GM23338 (cell line): ENCODE results near the gene BMPER. TPM values are rescaled to one million over a fixed set of nuclear protein-coding genes. Genes with fewer than 3 reads are reported as not detected.
A peak's percentile ranks its signal among the peaks of the same experiment; 100 is the strongest.

Experiments used
- ATAC-seq: fragments of 200-7000 bp; cut with Tn5 transposase; 3 replicates; pipeline ENCODE4 v1.9.1; 2020
- DNase-seq: peaks from one replicate; pipeline ENCODE4 v3.0.0-alpha.2; 2015; ENCODE audit warnings: low spot score
- H2AFZ ChIP-seq: fragments of 200-600 bp; sonication (generic); 2 replicates; pipeline ENCODE4 v1.8.0; 2016; ENCODE audit warnings: antibody characterized with exemption, mild to moderate bottlenecking, moderate library complexity
- H3F3A ChIP-seq: fragments of 200-600 bp; sonication (generic); replicated peaks from 2 replicates; pipeline ENCODE4 v1.8.0; 2017; ENCODE audit warnings: antibody characterized with exemption, mixed run types, low read depth
- H3K27ac ChIP-seq: fragments of 200-600 bp; sonication (generic); 2 replicates; pipeline ENCODE4 v1.6.1; 2016; ENCODE audit warnings: low read depth
- H3K27me3 ChIP-seq: fragments of 200-600 bp; sonication (generic); 2 replicates; pipeline ENCODE4 v1.8.0; 2016; ENCODE audit warnings: mild to moderate bottlenecking, mixed run types, moderate library complexity; ENCODE audit not compliant: insufficient read depth
- H3K36me3 ChIP-seq: fragments of 200-600 bp; sonication (generic); 2 replicates; pipeline ENCODE4 v1.8.0; 2016; ENCODE audit warnings: mild to moderate bottlenecking; ENCODE audit not compliant: insufficient read depth
- H3K4me1 ChIP-seq: fragments of 200-600 bp; sonication (generic); 2 replicates; pipeline ENCODE4 v1.8.0; 2016; ENCODE audit warnings: mild to moderate bottlenecking, moderate library complexity; ENCODE audit not compliant: insufficient read depth
- H3K4me2 ChIP-seq: fragments of 200-600 bp; sonication (generic); 2 replicates; pipeline ENCODE4 v1.7.1; 2017; ENCODE audit warnings: mixed run types
- H3K4me3 ChIP-seq: fragments of 200-600 bp; sonication (generic); 2 replicates; pipeline ENCODE4 v1.6.1; 2016; ENCODE audit warnings: mixed run types
- H3K79me2 ChIP-seq: fragments of 200-600 bp; sonication (generic); replicated peaks from 2 replicates; pipeline ENCODE4 v1.8.0; 2017; ENCODE audit warnings: mild to moderate bottlenecking; ENCODE audit not compliant: insufficient read depth
- H3K9me2 ChIP-seq: fragments of 200-600 bp; sonication (generic); 2 replicates; pipeline ENCODE4 v1.8.0; 2017; ENCODE audit not compliant: insufficient read depth
- H4K20me1 ChIP-seq: fragments of 200-600 bp; sonication (generic); replicated peaks from 2 replicates; pipeline ENCODE4 v1.8.0; 2017; ENCODE audit warnings: mild to moderate bottlenecking; ENCODE audit not compliant: insufficient read depth
- H3K27ac Mint-ChIP-seq: 2 replicates; pipeline ENCODE4 v1.8.0; 2020; ENCODE audit warnings: inconsistent platforms, mild to moderate bottlenecking, moderate library complexity, mixed read lengths
- H3K27me3 Mint-ChIP-seq: 3 replicates; pipeline ENCODE4 v1.8.0; 2022; ENCODE audit warnings: low read depth, mild to moderate bottlenecking, moderate library complexity, mixed read lengths, inconsistent platforms; ENCODE audit not compliant: insufficient read depth, poor library complexity
- H3K36me3 Mint-ChIP-seq: 3 replicates; pipeline ENCODE4 v1.8.0; 2021; ENCODE audit warnings: low read depth, mild to moderate bottlenecking, inconsistent platforms, moderate library complexity, mixed read lengths
- H3K4me1 Mint-ChIP-seq: 3 replicates; pipeline ENCODE4 v1.8.0; 2020; ENCODE audit warnings: mild to moderate bottlenecking, inconsistent platforms, mixed read lengths
- H3K4me3 Mint-ChIP-seq: 3 replicates; pipeline ENCODE4 v1.8.0; 2021; ENCODE audit warnings: moderate library complexity, mild to moderate bottlenecking, inconsistent platforms, mixed read lengths
- H3K9me3 Mint-ChIP-seq: 3 replicates; pipeline ENCODE4 v1.8.0; 2020; ENCODE audit warnings: moderate library complexity, mild to moderate bottlenecking, inconsistent platforms, mixed read lengths
- CREB1 ChIP-seq: fragments of 250-450 bp; sonication (Bioruptor Pico); IDR thresholded peaks from 2 replicates; pipeline ENCODE4 v1.5.0; 2020; ENCODE audit warnings: low read depth, mild to moderate bottlenecking, moderate library complexity
- EZH2 ChIP-seq: fragments of 200-600 bp; sonication (generic); IDR thresholded peaks from one replicate; pipeline ENCODE4 v1.8.0; 2017; ENCODE audit warnings: antibody characterized with exemption, mild to moderate bottlenecking, low read depth; ENCODE audit not compliant: unreplicated experiment
- POLR2AphosphoS5 ChIP-seq: IDR thresholded peaks from 2 replicates; pipeline ENCODE4 v1.6.1; 2016; ENCODE audit warnings: antibody characterized with exemption, low read depth
- REST ChIP-seq: IDR thresholded peaks from one replicate; pipeline ENCODE4 v1.6.1; 2018; ENCODE audit warnings: antibody characterized with exemption; ENCODE audit not compliant: unreplicated experiment
- ZNF331 ChIP-seq: fragments of 250-450 bp; sonication (Bioruptor Pico); IDR thresholded peaks from 2 replicates; pipeline ENCODE4 v1.5.0; 2020; ENCODE audit warnings: low read depth, mild to moderate bottlenecking, moderate library complexity
- polyA plus RNA-seq: library from polyadenylated mRNA; unstranded; fragments of >200 nt; fragmentation: Nextera tagmentation; extraction: Ambion mirVana; gene quantifications from 2 replicates; pipeline ENCODE4 v1.2.1, GENCODE V29; 2016
- total RNA-seq: library from RNA; depleted of rRNA; stranded (reverse); fragments of >200 nt; shearing (Covaris generic); gene quantifications from 2 replicates; pipeline ENCODE4 v1.2.3, GENCODE V29; 2014
- TF ChIP-seq, protein P1 (sequence below): fragments of 250-450 bp; sonication (Bioruptor Pico); IDR thresholded peaks from 2 replicates; pipeline ENCODE4 v1.5.0; 2020; ENCODE audit warnings: mild to moderate bottlenecking, moderate library complexity

BMPER gene
- total and polyA plus RNA-seq, 2 experiments from 2014 or later, result 0.53 to 1.4 TPM

- TF ChIP-seq, protein P1, sequence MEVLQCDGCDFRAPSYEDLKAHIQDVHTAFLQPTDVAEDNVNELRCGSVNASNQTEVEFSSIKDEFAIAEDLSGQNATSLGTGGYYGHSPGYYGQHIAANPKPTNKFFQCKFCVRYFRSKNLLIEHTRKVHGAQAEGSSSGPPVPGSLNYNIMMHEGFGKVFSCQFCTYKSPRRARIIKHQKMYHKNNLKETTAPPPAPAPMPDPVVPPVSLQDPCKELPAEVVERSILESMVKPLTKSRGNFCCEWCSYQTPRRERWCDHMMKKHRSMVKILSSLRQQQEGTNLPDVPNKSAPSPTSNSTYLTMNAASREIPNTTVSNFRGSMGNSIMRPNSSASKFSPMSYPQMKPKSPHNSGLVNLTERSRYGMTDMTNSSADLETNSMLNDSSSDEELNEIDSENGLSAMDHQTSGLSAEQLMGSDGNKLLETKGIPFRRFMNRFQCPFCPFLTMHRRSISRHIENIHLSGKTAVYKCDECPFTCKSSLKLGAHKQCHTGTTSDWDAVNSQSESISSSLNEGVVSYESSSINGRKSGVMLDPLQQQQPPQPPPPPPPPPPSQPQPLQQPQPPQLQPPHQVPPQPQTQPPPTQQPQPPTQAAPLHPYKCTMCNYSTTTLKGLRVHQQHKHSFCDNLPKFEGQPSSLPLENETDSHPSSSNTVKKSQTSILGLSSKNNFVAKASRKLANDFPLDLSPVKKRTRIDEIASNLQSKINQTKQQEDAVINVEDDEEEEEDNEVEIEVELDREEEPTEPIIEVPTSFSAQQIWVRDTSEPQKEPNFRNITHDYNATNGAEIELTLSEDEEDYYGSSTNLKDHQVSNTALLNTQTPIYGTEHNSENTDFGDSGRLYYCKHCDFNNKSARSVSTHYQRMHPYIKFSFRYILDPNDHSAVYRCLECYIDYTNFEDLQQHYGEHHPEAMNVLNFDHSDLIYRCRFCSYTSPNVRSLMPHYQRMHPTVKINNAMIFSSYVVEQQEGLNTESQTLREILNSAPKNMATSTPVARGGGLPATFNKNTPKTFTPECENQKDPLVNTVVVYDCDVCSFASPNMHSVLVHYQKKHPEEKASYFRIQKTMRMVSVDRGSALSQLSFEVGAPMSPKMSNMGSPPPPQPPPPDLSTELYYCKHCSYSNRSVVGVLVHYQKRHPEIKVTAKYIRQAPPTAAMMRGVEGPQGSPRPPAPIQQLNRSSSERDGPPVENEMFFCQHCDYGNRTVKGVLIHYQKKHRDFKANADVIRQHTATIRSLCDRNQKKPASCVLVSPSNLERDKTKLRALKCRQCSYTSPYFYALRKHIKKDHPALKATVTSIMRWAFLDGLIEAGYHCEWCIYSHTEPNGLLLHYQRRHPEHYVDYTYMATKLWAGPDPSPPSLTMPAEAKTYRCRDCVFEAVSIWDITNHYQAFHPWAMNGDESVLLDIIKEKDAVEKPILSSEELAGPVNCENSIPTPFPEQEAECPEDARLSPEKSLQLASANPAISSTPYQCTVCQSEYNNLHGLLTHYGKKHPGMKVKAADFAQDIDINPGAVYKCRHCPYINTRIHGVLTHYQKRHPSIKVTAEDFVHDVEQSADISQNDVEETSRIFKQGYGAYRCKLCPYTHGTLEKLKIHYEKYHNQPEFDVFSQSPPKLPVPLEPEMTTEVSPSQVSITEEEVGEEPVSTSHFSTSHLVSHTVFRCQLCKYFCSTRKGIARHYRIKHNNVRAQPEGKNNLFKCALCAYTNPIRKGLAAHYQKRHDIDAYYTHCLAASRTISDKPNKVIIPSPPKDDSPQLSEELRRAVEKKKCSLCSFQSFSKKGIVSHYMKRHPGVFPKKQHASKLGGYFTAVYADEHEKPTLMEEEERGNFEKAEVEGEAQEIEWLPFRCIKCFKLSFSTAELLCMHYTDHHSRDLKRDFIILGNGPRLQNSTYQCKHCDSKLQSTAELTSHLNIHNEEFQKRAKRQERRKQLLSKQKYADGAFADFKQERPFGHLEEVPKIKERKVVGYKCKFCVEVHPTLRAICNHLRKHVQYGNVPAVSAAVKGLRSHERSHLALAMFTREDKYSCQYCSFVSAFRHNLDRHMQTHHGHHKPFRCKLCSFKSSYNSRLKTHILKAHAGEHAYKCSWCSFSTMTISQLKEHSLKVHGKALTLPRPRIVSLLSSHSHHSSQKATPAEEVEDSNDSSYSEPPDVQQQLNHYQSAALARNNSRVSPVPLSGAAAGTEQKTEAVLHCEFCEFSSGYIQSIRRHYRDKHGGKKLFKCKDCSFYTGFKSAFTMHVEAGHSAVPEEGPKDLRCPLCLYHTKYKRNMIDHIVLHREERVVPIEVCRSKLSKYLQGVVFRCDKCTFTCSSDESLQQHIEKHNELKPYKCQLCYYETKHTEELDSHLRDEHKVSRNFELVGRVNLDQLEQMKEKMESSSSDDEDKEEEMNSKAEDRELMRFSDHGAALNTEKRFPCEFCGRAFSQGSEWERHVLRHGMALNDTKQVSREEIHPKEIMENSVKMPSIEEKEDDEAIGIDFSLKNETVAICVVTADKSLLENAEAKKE (CRISPR knock-in tag), result no peak
- TF ChIP-seq CREB1 (CRISPR knock-in tag) (no peak), EZH2 (no peak), POLR2AphosphoS5 (no peak), ZNF331 (no peak), REST (no peak)
Observed at GRCh38 chr7:33872870-33873269, 32.5 kb upstream of the BMPER start (continued).

DNA sequence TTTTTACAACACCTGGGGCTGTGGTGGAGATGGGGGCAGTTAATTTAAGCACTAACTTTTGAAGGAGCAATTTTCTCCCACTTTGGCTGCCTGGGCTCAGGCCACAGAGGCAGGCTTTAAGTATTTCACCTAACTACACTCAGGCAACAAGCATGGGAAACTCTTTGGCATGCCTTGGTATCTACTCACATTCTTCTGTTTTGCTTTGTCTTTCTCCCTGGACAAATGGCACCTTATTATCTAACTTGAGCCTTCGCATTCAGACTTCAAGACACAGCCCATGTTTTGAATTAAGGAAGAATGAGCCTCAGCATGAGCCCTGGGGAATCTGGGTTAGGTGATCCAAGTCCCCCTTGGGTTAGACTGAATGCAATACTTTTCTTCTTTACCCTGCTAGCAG lies 31.8 kb upstream of the BMPER start:
- no peaks in the 10 kb centered on the region for H3K27me3 ChIP-seq
- TF ChIP-seq, protein P1 (CRISPR knock-in tag), result no peak
- H3K9me2 ChIP-seq, result no peaks in the 10 kb centered on the region
- peaks cover 23% of the 10 kb centered on the region for H3K4me1 Mint-ChIP-seq
- H3K27ac Mint-ChIP-seq, result no peak overlapping the region
- no peaks in the 10 kb centered on the region for H4K20me1 ChIP-seq
- H2AFZ ChIP-seq, result no peak overlapping the region
- H3K4me1 ChIP-seq, result peaks cover 17% of the 10 kb centered on the region
- H3K79me2 ChIP-seq, result no peaks in the 10 kb centered on the region
- no peaks in the 10 kb centered on the region for H3K36me3 ChIP-seq
- ATAC-seq (peak; percentile 82), DNase-seq (peak; percentile 35)
- H3K4me2 ChIP-seq, result 0 out of 2 replicates have a peak overlapping the region, but pooled peaks have one; percentile 10
- H3K27me3 Mint-ChIP-seq, result no peaks in the 10 kb centered on the region
- no peaks in the 10 kb centered on the region for H3F3A ChIP-seq
- H3K36me3 Mint-ChIP-seq, result no peaks in the 10 kb centered on the region; the same call in 2 of the 3 replicates
- no peak overlapping the region for H3K27ac ChIP-seq
- H3K4me3 ChIP-seq, result no peak overlapping the region
- H3K9me3 Mint-ChIP-seq, result no peaks in the 10 kb centered on the region
- no peak overlapping the region for H3K4me3 Mint-ChIP-seq
